ENCODE measurements around the gene MID2.
"Not testable (repeated sequence)": the region's sequence is repeated elsewhere in the genome, so short reads cannot be mapped to it uniquely, and the experiment has no call there.

The MID2 gene

GRCh38 chrX:107851215-107851614 is 25.5 kb downstream of the MID2 start:
- Histone ChIP-seq H3K9ac (ENCODE audit: insufficient read length) (no peak overlapping the region), H3K36me3 (ENCODE audit: insufficient read depth, low read length) (no peaks in the 10 kb centered on the region), H3K9me3 (ENCODE audit: low read depth, low read length) (no peaks in the 10 kb centered on the region), H3K27ac (no peak overlapping the region), H3K4me3 (no peak overlapping the region)
- DNase-seq (ENCODE audit: low read depth, low spot score) = no peak
- no peak for TF ChIP-seq EZH2 (IDR thresholded peaks at IDR 0.05)
- TF ChIP-seq FOXP2 (optimal IDR thresholded peaks at IDR 0.05; ENCODE audit: control extremely low read depth, extremely low read length, insufficient read depth) = no peak
- TF ChIP-seq POLR2AphosphoS5 (IDR thresholded peaks at IDR 0.05; ENCODE audit: borderline replicate concordance, low read depth, low read length) = no peak

- H3K9me3 ChIP-seq (ENCODE audit: low read depth, low read length); H3K27ac ChIP-seq; H3K4me3 ChIP-seq; DNase-seq (ENCODE audit: low read depth, low spot score); H3K9ac ChIP-seq (ENCODE audit: insufficient read length); H3K36me3 ChIP-seq (ENCODE audit: insufficient read depth, low read length): not testable (repeated sequence)
These were observed 26.0 kb downstream of the MID2 start for GRCh38 chrX:107851665-107852064.

GRCh38 chrX:107856289-107856688 is 30.6 kb downstream of the MID2 start:
- Histone ChIP-seq H3K27ac (no peak overlapping the region), H3K36me3 (ENCODE audit: insufficient read depth, low read length) (no peaks in the 10 kb centered on the region), H3K9me3 (ENCODE audit: low read depth, low read length) (no peaks in the 10 kb centered on the region), H3K4me3 (no peak overlapping the region), H3K9ac (ENCODE audit: insufficient read length) (no peak overlapping the region)
- TF ChIP-seq POLR2AphosphoS5 (IDR thresholded peaks at IDR 0.05; ENCODE audit: borderline replicate concordance, low read depth, low read length) (no peak), EZH2 (IDR thresholded peaks at IDR 0.05) (no peak), FOXP2 (optimal IDR thresholded peaks at IDR 0.05; ENCODE audit: control extremely low read depth, extremely low read length, insufficient read depth) (no peak)
- no peak for DNase-seq (ENCODE audit: low read depth, low spot score)

GRCh38 chrX:107857041-107857440 is 31.4 kb downstream of the MID2 start:
- not testable (repeated sequence) for H3K9ac ChIP-seq (ENCODE audit: insufficient read length); H3K9me3 ChIP-seq (ENCODE audit: low read depth, low read length); H3K36me3 ChIP-seq (ENCODE audit: insufficient read depth, low read length); H3K27ac ChIP-seq; H3K4me3 ChIP-seq; DNase-seq (ENCODE audit: low read depth, low spot score)

- no peak overlapping the region for H3K27ac ChIP-seq
- DNase-seq (ENCODE audit: low read depth, low spot score) = no peak
- H3K4me3 ChIP-seq = no peak overlapping the region
- no peaks in the 10 kb centered on the region for H3K9me3 ChIP-seq (ENCODE audit: low read depth, low read length)
- H3K36me3 ChIP-seq (ENCODE audit: insufficient read depth, low read length) = no peaks in the 10 kb centered on the region
- TF ChIP-seq POLR2AphosphoS5 (IDR thresholded peaks at IDR 0.05; ENCODE audit: borderline replicate concordance, low read depth, low read length) (no peak), EZH2 (IDR thresholded peaks at IDR 0.05) (no peak), FOXP2 (optimal IDR thresholded peaks at IDR 0.05; ENCODE audit: control extremely low read depth, extremely low read length, insufficient read depth) (no peak)
- no peak overlapping the region for H3K9ac ChIP-seq (ENCODE audit: insufficient read length)
These were observed 32.2 kb downstream of the MID2 start for GRCh38 chrX:107857837-107858236.

GRCh38 chrX:107861056-107861455 is 35.4 kb downstream of the MID2 start:
- DNase-seq (ENCODE audit: low read depth, low spot score) = no peak
- Histone ChIP-seq H3K36me3 (ENCODE audit: insufficient read depth, low read length) (no peaks in the 10 kb centered on the region), H3K4me3 (no peak overlapping the region), H3K9ac (ENCODE audit: insufficient read length) (no peak overlapping the region), H3K27ac (no peak overlapping the region), H3K9me3 (ENCODE audit: low read depth, low read length) (no peaks in the 10 kb centered on the region)
- no peak for TF ChIP-seq POLR2AphosphoS5 (IDR thresholded peaks at IDR 0.05; ENCODE audit: borderline replicate concordance, low read depth, low read length)
- TF ChIP-seq EZH2 (IDR thresholded peaks at IDR 0.05) = no peak
- no peak for TF ChIP-seq FOXP2 (optimal IDR thresholded peaks at IDR 0.05; ENCODE audit: control extremely low read depth, extremely low read length, insufficient read depth)

- Histone ChIP-seq H3K36me3 (ENCODE audit: insufficient read depth, low read length) (no peaks in the 10 kb centered on the region), H3K27ac (no peak overlapping the region), H3K9ac (ENCODE audit: insufficient read length) (no peak overlapping the region), H3K9me3 (ENCODE audit: low read depth, low read length) (no peaks in the 10 kb centered on the region), H3K4me3 (no peak overlapping the region)
- no peak for DNase-seq (ENCODE audit: low read depth, low spot score)
- TF ChIP-seq EZH2 (IDR thresholded peaks at IDR 0.05) (no peak), FOXP2 (optimal IDR thresholded peaks at IDR 0.05; ENCODE audit: control extremely low read depth, extremely low read length, insufficient read depth) (no peak), POLR2AphosphoS5 (IDR thresholded peaks at IDR 0.05; ENCODE audit: borderline replicate concordance, low read depth, low read length) (no peak)
These were observed 45.5 kb downstream of the MID2 start for GRCh38 chrX:107871136-107871535.

GRCh38 chrX:107878106-107878505 is 52.4 kb downstream of the MID2 start:
- no peak overlapping the region for H3K9ac ChIP-seq (ENCODE audit: insufficient read length)
- DNase-seq (ENCODE audit: low read depth, low spot score) = no peak
- H3K9me3 ChIP-seq (ENCODE audit: low read depth, low read length) = no peaks in the 10 kb centered on the region
- TF ChIP-seq EZH2 (IDR thresholded peaks at IDR 0.05) (no peak), POLR2AphosphoS5 (IDR thresholded peaks at IDR 0.05; ENCODE audit: borderline replicate concordance, low read depth, low read length) (no peak)
- H3K36me3 ChIP-seq (ENCODE audit: insufficient read depth, low read length) = no peaks in the 10 kb centered on the region
- H3K27ac ChIP-seq = no peak overlapping the region
- no peak overlapping the region for H3K4me3 ChIP-seq

- H3K9me3 ChIP-seq (ENCODE audit: low read depth, low read length) = no peaks in the 10 kb centered on the region
- H3K9ac ChIP-seq (ENCODE audit: insufficient read length) = no peak overlapping the region
- H3K27ac ChIP-seq = no peak overlapping the region
- H3K36me3 ChIP-seq (ENCODE audit: insufficient read depth, low read length) = no peaks in the 10 kb centered on the region
- no peak overlapping the region for H3K4me3 ChIP-seq
- TF ChIP-seq POLR2AphosphoS5 (IDR thresholded peaks at IDR 0.05; ENCODE audit: borderline replicate concordance, low read depth, low read length) = no peak
- no peak for TF ChIP-seq EZH2 (IDR thresholded peaks at IDR 0.05)
- TF ChIP-seq FOXP2 (optimal IDR thresholded peaks at IDR 0.05; ENCODE audit: control extremely low read depth, extremely low read length, insufficient read depth) = no peak
- no peak for DNase-seq (ENCODE audit: low read depth, low spot score)
These were observed 54.5 kb downstream of the MID2 start for GRCh38 chrX:107880054-107880610.
